Islet precursor cell (in vitro differentiated cells): ENCODE measurements around the gene NDE1.

Experiments
- DNase-seq: peaks from one replicate; pipeline ENCODE4 v3.0.0-alpha.2; 2018

The NDE1 gene

GRCh38 chr16:15741207-15741871, 91.3 kb downstream of the NDE1 start:
- DNase-seq = no peak

DNA sequence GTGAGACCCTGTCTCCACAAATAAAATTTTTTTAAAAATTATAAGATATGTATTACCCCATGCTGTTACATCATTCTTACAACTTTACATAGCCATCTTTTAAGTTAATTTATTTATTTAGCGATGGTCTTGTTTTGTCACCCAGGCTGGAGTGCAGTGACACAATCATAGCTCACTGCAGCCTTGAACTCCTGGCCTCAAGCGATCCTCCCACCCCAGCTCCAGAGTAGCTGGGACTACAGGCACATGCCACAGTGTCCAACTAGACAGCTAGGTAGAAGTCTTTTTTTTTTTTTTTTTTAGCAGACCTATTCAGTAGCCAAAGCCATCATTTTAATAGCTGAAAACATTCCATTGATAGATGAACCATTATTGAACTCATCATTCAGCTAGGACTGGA, 92.7 kb downstream of the NDE1 start:
- DNase-seq = no peak

- DNase-seq = no peak
Observed at GRCh38 chr16:15743657-15744056, 93.6 kb downstream of the NDE1 start.

GRCh38 chr16:15746332-15746731, 96.3 kb downstream of the NDE1 start:
- no peak for DNase-seq

GRCh38 chr16:15747937-15748336, 97.9 kb downstream of the NDE1 start:
- no peak for DNase-seq

GRCh38 chr16:15748654-15749053, 98.6 kb downstream of the NDE1 start:
- DNase-seq = no peak

DNA sequence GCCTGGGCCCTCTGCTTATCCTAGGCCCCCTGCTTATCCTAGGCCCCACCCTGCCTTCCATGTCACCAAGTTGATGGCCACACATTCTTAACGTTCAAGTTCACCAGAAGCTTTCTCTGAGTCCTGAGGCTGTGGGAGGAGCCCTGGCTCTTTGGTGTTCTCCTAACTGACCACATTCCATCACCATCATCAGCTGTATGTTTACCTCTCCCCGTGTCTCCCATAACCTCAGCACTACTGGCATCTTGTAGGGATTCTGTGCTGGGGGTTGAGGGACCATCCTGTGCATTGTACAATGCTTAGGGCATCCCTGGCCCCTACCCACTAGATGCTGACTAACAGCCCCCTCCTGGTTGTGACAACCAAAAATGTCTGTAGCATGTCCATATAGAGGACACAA, 99.3 kb downstream of the NDE1 start:
- no peak for DNase-seq

- DNase-seq = no peak
Observed at GRCh38 chr16:15749985-15750384, 99.9 kb downstream of the NDE1 start.

DNA sequence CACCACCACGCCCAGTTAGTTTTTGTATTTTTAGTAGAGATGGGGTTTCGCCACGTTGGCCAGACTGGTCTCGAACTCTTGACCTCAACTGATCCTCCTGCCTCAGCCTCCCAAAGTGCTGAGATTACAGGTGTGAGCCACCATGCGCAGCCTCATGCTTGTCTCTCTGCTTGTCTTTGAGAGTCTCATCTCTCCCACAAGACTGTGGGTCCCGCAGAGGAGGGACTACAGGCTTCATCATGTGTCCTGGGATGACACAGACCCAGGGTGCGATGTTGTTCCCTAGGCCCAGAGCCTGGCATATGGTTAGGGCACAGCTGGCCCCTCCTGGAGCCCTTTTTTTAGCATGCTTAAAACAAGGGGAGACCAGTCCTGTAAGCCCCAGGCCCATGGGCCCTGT, 101.9 kb downstream of the NDE1 start:
- no peak for DNase-seq

GRCh38 chr16:15752717-15753488, 102.9 kb downstream of the NDE1 start:
- no peak for DNase-seq

DNA sequence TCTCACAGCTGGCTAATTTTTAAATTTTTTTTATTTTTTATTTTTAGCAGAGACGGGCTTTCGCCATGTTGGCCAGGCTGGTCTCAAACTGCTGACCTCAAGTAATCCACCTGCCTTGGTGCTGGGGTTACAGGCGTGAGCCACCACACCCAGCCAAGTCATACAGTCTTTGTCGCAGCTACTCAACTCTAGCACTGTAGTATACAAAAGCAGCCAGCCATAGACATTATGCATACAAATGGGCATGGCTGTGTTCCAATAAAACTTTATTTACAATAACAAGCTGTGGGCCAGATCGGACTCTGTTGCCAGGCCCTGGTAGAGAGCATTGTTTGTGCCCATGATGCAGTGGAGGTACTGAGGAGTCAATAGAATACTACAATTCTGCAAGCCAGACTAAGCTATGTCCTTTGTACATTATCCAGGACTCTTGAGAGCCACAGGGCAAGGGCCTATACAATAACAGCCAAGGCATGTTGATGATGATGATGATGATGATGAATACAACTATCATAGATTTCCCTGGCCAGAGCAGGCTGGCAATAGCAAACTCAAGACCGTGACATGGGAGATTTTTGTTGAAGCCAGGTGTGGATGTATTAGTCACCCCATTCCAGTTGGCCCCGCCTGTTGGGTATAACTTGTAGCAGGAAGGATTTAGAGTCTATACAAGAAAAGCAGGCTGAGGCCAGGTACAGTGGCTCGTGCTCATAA, 104.9 kb downstream of the NDE1 start:
- DNase-seq = no peak

DNA sequence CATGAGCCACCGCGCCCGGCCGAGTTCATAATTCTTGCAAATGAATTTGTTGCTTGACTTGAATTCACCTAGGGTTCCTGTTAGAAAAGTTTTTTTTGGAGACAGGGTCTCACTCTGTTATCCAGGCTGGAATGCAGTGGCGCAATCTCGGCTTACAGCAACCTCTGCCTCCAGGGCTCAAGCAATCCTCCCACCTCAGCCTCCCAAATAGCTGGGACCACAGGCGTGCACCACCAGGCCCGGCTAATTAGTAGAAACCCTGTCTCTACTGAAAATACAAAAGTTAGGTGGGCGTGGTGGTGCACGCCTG, 107.0 kb downstream of the NDE1 start:
- DNase-seq = no peak

GRCh38 chr16:15757630-15758251, 107.7 kb downstream of the NDE1 start:
- DNase-seq = no peak

GRCh38 chr16:15759070-15759469, 109.0 kb downstream of the NDE1 start:
- DNase-seq = no peak

- DNase-seq = no peak
Observed at GRCh38 chr16:15760129-15760528, 110.1 kb downstream of the NDE1 start.

DNA sequence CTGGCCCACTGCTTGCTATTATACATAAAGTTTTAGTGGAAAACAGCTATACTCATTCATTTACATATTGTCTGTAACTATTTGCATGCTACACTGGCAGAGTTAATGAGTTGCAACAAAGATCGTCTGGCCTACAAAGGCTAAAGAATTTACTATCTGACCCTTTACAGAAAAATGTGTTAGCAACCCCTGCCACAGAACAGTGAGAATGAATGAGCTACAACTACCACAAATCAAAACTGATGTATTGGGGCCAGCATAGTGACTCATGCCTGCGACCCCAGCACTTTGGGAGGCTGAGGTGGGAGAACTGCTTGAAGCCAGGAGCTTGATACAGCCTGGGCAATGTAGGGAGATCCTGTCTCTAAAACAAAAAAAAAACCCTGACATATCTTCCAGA, 114.1 kb downstream of the NDE1 start:
- no peak for DNase-seq

DNA sequence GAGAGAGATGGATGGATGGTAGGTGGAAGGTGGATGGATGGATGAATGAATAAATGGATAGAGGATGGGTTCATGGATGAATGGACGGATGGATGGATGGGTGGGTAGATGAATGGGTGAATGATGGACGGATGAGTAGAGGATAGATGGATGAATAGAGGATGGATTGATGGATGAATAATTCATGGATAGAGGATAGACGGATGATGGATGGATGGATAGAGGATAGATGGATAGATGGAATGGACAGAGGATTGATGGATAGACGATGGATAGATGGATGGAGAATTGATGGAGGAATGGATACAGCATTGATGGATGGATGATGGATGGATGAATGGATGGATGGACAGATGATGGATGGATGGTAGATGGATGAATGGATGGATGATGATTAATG, 115.1 kb downstream of the NDE1 start:
- no peak for DNase-seq

DNA sequence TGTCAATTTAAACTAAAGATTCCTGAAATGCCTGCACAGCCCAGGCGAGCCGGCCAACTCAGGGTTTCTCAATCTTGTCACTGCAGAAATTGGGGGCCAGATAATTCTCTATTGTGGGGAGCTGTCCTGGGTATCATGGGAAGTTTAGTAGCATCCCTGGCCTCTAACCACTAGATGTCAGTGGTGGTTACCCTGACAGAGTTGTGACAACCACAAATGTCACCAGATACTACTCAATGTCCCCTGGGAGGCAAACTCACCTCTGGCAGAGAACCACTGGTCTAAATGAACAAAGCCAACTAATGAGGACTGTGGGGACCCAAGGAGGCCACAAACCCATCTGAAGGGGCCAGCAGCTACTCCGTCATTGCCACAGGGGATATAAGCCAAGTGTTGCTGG, 115.8 kb downstream of the NDE1 start:
- peak; percentile 60 for DNase-seq

DNA sequence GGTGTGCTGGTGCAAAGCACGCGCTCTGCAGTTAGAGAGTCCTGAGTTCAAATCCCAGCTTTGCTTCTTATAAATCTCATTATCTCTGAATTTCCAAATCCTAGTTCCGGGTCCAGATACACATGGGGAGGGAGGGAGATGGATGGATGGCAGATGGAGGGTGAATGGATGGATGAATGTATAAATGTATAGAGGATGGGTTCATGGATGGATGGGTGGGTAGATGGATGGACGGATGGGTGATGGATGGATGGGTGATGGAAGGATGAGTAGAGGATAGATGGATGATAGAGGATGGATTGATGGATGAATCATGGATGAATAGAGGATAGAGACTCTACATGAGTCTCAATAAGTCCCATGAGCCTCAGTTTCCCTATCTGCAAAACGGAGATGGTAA, 116.9 kb downstream of the NDE1 start:
- no peak for DNase-seq

- DNase-seq = no peak
Observed at GRCh38 chr16:15768201-15768600, 118.2 kb downstream of the NDE1 start.

DNA sequence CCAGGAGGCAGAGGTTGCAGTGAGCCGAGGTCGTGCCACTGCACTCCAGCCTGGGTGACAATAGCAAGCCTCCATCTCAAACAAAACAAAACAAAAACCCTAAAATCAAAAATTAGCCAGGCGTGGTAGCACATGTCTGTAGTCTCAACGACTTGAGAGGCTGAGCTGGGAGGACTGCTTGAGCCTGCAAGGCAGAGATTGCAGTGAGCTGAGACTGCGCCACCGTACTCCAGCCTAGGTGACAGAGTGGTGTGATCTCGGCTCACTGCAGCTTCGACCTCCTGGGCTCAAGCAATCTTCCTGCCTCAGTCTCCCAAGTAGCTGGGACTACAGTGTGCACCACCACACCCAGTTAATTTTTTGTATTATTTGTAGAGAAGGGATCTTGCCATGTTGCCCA, 119.2 kb downstream of the NDE1 start:
- DNase-seq = no peak

DNA sequence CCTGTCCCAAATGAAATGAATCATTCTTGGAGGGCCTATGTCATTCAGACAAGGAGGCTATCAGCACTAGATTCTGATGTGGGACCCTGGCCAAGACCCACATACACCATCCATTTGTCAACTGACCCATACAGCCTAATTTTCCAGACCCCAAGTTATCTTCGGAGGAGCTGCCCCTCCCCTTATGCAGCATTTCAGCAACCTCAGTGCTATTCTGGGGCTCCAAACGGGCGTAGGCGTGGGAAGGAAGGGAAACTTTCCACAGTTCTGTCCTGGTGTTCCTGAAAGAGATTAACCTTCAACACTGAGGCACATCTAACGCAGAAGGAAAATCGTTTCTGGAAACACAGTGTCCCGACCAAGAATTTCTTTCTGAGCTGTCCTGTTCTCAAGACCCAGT, 120.1 kb downstream of the NDE1 start:
- no peak for DNase-seq

- no peak for DNase-seq
Observed at GRCh38 chr16:15770512-15770911, 120.5 kb downstream of the NDE1 start.

DNA sequence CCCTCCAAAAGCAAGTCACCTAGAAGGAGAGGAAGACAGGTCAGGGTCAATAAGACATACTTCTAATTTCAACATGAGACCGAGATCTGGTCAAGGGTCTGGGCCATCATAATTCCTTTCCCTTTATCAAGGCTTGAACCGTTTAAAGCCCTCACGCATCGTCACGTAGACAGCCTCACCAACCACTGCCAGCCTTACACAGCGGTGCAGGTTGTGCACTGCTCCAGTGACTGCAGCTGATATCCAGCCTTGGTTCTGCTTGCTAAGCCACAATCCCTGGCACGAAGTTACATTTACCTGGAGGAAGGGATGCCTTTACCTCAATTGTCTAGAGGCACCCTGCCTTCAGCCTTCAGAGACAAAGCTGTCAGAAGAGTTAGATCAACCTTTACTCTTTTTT, 121.6 kb downstream of the NDE1 start:
- no peak for DNase-seq
